Esophagus muscularis mucosa (tissue), 4 donors: ENCODE measurements around the gene VWA7.

Experiments used
- EP300 ChIP-seq: sonication (generic); formaldehyde crosslinking; IDR thresholded peaks from one replicate; pipeline ENCODE4 v1.6.1; 2017; ENCODE audit warnings: antibody characterized with exemption
- POLR2A ChIP-seq: fragments of 450-650 bp; IDR thresholded peaks from one replicate; pipeline ENCODE4 v1.6.1; 2017; ENCODE audit warnings: antibody characterized with exemption, moderate library complexity, mild to moderate bottlenecking, low read depth
- POLR2AphosphoS5 ChIP-seq, 2 donors: sonication (generic); formaldehyde crosslinking; IDR thresholded peaks; one replicate each; pipeline ENCODE4 v1.6.1; 2017; ENCODE audit warnings: antibody characterized with exemption in 2 of 2
- TF ChIP-seq, protein P1 (sequence below), 3 experiments: fragments of 200-600 bp in 2 of 3; fragments of 450-650 bp in 1 of 3; sonication (generic) in 2 of 3; IDR thresholded peaks; one replicate each; pipeline ENCODE4 v1.5.1; 2017 to 2019; ENCODE audit warnings: antibody characterized with exemption in 3 of 3, mild to moderate bottlenecking in 2 of 3, moderate library complexity in 1 of 3

DNA sequence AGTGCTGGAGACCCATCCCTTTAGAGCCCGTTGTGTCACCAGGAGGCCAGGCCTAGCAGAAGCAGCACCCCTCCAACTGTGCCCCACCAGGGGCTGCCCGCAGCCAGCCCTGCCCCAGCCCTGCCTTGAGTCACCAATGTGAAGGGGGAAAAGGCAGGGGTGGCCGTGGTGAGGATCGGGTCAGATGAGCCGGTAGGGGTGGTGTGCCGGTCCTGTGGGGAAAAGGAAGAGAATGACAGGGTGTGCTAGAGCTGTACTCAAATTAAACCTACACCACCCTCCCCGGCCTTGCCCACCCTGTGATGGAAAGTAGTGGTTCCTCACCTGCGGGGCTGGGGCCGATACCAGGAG lies 11.6 kb downstream of the VWA7 start:
- no peak for TF ChIP-seq POLR2A
- TF ChIP-seq, protein P1, sequence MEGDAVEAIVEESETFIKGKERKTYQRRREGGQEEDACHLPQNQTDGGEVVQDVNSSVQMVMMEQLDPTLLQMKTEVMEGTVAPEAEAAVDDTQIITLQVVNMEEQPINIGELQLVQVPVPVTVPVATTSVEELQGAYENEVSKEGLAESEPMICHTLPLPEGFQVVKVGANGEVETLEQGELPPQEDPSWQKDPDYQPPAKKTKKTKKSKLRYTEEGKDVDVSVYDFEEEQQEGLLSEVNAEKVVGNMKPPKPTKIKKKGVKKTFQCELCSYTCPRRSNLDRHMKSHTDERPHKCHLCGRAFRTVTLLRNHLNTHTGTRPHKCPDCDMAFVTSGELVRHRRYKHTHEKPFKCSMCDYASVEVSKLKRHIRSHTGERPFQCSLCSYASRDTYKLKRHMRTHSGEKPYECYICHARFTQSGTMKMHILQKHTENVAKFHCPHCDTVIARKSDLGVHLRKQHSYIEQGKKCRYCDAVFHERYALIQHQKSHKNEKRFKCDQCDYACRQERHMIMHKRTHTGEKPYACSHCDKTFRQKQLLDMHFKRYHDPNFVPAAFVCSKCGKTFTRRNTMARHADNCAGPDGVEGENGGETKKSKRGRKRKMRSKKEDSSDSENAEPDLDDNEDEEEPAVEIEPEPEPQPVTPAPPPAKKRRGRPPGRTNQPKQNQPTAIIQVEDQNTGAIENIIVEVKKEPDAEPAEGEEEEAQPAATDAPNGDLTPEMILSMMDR (IDR thresholded peaks at IDR 0.05) = no peak
- TF ChIP-seq POLR2AphosphoS5 (IDR thresholded peaks at IDR 0.05) = no peak
- TF ChIP-seq EP300 = no peak
